Mucosa of stomach (tissue), 1 donor: ENCODE results near the gene AKT1.

ENCODE experiments used
- H3K27me3 ChIP-seq: one replicate; pipeline ENCODE4 v1.7.0; 2013; ENCODE audit warnings: mild to moderate bottlenecking, low read length; ENCODE audit not compliant: control insufficient read depth, insufficient read depth
- H3K36me3 ChIP-seq: one replicate; pipeline ENCODE4 v1.7.0; 2013; ENCODE audit warnings: low read length; ENCODE audit not compliant: control insufficient read depth, insufficient read depth
- H3K4me1 ChIP-seq: one replicate; pipeline ENCODE4 v1.7.0; 2013; ENCODE audit warnings: mild to moderate bottlenecking, low read length; ENCODE audit not compliant: control insufficient read depth, insufficient read depth
- H3K4me3 ChIP-seq: one replicate; pipeline ENCODE4 v1.7.0; 2013; ENCODE audit warnings: low read length
- H3K9ac ChIP-seq: one replicate; pipeline ENCODE4 v1.7.0; 2013; ENCODE audit warnings: mild to moderate bottlenecking, low read length, moderate library complexity
- H3K9me3 ChIP-seq: one replicate; pipeline ENCODE4 v1.7.0; 2013; ENCODE audit warnings: mild to moderate bottlenecking, low read length, moderate library complexity; ENCODE audit not compliant: control insufficient read depth
- donor health status: Pancreatic carcinoma.

AKT1 gene

GRCh38 chr14:104721505-104722431 lies 73.8 kb downstream of the AKT1 start:
- no peaks in the 10 kb centered on the region for H3K9me3 ChIP-seq
- no peak overlapping the region for H3K4me3 ChIP-seq
- H3K4me1 ChIP-seq = peaks cover 31% of the 10 kb centered on the region
- no peak overlapping the region for H3K9ac ChIP-seq
- H3K27me3 ChIP-seq = no peaks in the 10 kb centered on the region
- no peaks in the 10 kb centered on the region for H3K36me3 ChIP-seq
